HPDE6-E6E7 (cell line): ENCODE results near the gene PLRG1.
A peak's percentile ranks its signal among the peaks of the same experiment; 100 is the strongest.

Experiments
- DNase-seq: peaks from one replicate; pipeline ENCODE4 v3.0.0; 2011; ENCODE audit warnings: missing footprints; ENCODE audit errors: extremely low spot score

The PLRG1 gene

DNA sequence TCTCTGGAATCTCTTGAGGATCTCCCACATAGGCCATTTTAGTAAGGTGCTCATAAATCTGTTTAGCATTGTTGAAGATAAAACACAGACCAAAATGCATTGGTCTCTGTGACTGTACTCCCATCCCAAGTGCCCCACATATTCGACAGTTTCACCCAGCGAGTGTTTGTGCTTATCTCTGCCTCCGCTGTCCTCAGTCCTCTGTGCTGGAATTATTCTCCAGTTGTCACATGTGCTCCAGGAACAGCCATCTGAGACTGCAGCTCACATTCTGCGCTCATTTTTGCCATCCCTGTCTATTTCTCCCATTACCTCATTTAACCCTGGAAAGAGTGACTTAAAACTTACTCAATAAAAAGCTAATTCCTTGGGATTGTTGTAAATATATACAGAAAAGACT lies 31.0 kb downstream of the PLRG1 start:
- no peak for DNase-seq

DNA sequence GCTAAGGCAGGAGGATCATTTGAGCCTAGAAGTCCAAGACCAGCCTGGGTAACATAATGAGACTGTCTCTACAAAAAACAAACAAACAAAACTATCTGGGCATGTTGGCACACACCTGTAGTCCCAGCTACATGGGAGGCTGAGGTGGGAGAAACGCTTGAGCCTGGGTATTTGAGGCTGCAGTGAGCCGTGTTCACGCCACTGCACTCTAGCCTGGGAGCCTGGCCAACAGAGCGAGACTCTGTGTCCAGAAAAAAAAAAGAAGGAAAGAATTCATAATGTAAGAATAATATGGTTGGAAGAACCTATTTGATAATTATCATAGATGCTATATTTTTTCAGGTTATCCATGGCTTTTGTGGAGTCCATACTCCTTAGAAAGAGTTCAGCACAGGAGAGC lies 32.6 kb downstream of the PLRG1 start:
- DNase-seq, result no peak

DNA sequence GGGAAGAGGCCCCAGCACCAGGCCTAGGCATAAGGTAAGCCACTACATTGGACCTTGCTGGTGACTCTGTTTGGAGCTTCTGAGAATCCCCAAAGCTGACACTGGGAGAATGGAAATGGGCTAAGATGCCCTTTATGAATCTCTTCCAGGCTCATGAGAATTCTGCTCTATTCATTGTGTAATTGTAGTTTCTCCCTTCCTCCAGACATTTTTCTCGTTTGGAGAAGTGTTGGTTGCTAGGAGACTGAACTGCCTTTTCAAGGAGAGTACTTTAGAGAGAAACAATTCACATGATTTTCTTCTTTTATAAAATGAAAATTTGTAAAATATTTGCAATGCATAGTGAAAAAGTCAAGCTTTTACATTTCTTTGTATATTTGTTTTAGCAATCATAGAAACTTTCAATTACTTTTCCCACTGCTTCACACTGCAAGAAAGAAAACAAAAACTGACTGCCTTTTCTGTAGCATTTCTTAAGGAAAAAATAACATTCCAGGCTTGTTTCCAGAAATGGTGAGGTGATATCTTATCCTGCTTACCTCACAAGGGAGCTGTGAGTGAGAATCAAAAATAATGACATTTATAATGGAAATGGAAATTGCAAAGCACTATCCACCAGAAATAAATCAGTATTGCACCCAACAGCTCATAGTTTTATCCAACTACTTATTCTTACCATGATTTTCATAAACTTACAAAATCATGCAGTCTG lies 33.7 kb downstream of the PLRG1 start:
- no peak for DNase-seq

DNA sequence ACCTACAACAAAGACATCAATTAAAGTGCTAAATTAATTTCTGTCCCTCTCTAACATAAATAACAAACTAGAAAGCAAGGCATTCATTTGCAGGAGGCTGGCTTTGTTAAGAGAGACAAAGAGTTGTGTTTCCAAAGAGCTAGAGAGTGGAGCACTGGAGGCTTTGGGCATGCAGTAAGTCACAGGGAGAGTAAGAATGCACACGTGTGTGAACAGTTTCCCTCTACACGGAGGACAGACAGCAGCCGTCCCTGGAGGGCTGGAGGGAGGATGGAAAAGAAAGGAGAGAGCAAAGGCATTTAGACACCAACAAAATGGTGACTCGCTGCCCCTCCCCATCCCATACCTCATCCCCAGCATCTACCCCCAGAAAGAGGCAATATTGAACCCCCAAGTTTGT lies 38.2 kb downstream of the PLRG1 start:
- DNase-seq, result no peak

DNA sequence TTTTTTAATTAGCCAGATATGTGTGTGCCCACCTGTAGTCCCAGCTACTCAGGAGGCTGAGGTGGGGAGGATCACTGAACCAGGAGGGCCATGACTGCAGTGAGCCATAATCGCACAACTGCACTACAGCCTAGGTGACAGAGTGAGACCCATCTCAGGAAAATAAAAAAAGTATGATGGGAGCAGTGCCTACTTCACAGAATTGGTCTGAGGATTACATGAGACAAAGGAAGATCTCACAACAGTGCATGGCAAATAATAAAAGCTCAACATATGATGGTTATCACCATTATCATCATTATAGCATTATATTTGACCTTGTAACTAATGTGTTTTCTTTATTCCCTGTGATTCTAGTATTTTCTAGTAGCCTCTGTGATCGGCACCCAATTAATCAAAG lies 38.7 kb downstream of the PLRG1 start:
- DNase-seq, result no peak

DNA sequence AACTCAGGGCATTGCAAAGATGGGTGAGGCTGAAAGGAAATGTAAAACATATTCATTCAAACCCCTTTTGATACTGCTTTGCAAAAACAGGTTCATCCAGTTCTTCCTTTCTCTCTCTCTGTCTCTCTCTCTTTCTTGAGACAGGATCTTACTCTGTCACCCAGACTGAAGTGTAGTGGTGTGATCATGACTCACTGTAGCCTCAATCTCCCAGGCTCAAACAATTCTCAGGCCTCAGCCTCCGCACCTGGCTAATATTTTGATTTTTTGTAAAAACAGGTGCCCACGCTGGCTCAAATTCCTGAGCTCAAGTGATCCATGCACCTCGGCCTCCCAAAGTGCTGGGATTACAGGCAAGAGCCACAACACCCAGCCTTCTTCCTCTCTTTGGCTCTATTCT lies 43.0 kb downstream of the PLRG1 start:
- DNase-seq, result peak; percentile 25

DNA sequence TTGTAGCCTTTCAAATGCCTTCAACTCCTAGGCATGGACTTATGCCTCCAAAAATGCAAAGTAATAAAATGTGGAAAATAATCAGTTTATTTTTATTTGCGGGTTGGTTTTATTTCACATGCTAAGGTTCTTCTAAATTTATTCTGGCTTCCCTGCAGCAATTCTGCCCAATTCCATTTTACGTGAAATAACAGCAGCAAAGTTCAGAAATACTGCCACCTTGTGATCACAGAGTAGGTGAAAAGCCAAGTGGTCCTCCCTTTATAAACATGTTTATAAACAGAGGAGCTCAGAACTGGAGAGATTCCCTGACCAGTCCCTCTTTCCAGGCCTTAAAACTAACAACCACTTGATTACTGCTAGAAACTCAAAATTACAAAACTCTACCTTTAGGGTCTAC lies 43.9 kb downstream of the PLRG1 start:
- no peak for DNase-seq

DNA sequence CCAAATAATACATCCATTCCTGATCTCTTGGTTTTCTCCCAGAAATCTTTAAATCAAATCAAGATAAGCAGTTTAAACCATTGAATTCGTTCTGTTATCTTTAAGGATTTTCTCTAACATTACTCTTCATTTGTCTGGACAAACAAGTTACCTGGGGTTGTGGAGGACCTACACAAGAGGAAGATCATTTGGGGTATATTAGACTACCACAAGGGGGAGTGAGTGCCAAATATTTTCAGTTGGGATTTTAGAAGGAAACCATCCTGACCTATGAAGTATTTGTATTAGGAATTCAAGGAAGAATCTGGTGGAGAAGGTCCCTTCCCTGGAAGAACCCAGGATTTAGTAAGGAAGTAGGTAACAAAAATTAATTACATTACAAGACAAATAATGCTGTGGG lies 46.6 kb downstream of the PLRG1 start:
- peak; percentile 28 for DNase-seq

DNA sequence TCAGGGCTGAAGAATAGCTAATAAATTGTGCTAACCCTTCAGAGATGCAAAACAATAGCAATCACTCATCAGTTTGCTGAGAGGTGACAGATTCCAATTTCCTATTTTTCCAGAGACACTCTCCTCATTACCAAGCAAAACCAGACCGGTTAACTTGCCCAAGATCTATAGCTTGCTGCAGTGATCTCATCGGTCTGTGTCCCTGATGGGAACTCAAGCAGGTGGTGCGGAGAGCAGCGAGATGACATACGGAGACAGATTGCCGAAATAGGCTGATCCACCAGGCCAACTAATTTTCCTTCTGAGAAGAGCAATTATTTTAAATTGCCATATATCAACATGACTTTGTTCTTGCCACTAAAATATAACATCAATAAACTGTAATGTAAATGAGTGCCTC lies 48.1 kb downstream of the PLRG1 start:
- no peak for DNase-seq

DNA sequence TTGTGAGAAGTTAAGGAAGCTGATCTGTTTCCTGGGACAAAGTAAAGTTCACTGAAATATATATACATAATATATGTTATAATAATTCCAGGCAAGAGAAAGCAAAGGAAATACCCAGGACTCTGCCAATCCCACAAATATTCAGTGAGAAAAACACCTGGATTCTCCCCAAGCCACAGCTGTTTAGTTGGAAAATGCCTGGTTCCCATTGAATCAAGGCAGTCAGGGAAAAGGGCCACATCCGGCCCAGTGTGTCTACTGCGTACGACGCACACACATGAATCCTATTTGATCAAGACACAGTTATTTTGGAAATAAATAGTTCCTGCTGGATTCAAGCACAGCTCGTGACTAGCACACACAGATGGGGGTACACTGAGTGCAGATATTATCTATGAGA lies 52.3 kb downstream of the PLRG1 start:
- no peak for DNase-seq

DNA sequence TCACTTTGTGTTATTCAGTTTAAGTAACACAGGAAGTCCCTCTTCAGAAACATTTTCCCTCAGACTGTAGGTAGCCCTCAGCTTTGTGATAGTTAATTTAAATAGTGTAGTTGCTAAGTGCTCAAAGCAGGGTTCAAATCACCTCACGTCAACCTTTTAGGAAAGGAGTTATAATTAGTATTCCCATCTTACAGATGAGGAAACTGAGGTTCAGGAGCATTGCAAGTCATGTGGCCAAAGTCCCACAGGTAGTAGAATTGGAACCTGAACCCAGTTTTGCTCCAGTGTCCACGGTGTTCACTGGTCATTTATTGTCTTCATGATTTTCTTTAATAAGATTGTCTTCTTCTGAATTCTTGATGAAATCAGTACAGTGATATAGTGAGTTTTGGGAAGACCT lies 54.3 kb downstream of the PLRG1 start:
- DNase-seq, result no peak

DNA sequence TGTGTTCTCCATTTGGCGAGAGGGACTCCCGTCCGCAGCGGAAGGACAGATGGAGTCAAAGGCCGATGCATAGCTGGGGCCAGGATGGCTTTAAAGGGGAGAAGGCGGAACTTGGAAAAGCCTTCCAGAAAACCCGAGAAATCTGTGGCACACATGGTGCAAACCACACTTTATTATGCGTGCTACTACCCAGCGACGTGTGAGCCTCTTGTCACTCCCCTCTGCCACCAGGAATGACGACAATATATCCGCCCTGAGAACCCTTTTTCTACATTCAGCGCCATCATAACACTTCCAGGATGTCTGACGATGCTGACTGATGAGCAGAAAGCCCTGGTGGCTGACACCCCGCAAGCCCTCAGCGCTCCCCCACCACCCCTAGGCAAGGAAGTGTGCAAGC lies 57.9 kb downstream of the PLRG1 start:
- no peak for DNase-seq

DNA sequence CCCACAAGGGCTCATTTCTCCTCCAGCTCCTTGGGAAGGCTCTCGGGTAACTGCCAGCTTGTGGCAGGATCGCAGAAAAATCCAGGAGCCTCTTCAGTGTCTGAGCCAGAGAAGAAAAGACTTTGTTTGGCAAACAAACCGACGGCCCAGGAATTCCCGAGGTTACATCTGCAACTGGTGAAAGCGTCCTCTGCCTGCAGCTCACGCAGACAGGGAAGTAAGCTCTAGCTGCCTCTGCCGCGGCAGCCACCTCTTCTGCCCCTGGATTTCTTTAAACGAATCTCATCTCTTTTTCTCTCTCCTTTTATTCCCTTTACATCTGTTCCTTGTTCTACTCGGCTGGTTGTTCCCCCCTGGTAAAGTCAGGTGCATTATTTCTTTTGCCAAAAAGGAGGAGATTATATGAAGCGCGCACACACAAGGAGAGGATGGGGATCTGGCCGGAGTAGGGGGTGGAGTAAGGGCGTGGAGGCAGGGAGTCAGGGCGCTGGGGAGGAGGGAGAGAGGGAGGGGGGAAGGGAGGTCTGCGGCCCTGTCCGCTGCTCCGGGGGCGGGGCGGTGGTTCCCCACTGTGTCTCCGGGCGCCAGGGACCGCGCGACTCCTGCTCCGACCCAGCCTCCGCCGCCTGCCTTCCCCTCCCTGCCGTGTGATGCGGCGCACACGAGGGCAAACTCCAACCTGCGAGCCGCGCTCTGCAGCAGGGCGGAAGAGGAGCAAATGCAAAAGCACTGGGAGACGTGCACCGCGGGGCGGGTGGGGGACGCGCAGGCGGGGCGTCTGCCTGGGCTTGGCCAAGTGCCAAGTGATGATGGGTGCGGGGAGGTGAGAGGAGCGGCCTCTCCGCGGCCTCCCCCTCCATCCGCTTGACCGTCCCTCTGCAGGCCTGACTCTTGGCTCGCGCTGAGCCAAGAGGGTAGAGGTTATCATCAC lies 58.6 kb downstream of the PLRG1 start, which contains the start of gene DCHS2:
Gene DCHS2, minus strand, starts transcription at position 459 of the 931 bp plus-strand sequence. Its CDS starts 444 bp downstream, at position 15.
- DNase-seq, result peak; percentile 23

DNA sequence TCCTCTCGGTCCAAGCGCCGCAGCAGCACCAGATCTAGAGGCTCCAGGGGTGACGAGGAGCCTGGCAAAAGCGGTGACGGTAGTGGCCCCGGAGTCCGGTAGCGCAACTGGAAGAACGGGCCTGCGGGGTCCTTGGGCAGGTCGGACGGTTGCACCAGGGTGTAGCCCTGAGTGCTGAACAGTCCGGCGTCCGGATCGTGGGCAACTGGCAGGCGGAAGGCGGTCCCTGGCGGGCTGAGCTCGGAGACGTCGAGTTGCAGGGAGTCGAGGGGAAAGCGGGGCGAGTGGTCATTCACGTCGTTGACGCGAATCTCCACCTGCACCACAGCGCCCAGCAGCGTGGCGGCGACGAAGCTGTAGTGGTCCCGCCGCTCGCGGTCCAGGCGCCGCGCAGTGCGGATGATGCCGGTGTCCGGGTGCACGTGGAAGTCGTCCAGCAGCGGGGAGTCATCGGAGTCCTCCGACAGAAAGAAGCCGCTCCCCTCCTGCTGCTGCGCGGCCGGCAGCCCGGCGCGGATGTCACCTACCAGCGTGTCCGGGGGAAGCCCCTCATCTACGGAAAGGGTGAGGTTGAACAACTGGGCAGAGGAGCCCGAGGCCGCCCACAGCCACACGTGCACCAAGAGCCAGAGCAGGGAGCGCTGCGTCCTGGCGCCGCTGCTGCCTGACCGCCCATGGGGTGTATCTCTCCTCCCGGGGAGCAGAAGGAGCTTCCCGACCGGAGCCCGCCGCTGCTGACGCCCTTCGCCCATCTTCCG lies 59.4 kb downstream of the PLRG1 start:
- no peak for DNase-seq

DNA sequence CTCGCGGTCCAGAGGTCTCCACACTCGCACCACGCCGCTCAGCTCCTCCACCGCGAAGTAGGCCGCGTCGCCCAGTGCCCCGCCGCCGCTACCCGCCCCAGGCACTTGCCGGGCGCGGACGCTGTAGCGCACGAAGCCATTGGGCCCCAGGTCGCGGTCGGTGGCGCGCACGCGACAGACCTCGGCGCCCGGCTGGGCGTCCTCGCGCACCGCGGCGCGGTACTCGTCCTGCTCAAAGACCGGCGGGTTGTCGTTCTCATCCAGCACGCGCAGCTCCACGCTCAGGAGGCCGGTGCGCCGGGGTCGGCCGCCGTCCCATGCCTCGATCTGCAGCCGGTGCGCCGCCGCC lies 60.0 kb downstream of the PLRG1 start:
- DNase-seq, result no peak

DNA sequence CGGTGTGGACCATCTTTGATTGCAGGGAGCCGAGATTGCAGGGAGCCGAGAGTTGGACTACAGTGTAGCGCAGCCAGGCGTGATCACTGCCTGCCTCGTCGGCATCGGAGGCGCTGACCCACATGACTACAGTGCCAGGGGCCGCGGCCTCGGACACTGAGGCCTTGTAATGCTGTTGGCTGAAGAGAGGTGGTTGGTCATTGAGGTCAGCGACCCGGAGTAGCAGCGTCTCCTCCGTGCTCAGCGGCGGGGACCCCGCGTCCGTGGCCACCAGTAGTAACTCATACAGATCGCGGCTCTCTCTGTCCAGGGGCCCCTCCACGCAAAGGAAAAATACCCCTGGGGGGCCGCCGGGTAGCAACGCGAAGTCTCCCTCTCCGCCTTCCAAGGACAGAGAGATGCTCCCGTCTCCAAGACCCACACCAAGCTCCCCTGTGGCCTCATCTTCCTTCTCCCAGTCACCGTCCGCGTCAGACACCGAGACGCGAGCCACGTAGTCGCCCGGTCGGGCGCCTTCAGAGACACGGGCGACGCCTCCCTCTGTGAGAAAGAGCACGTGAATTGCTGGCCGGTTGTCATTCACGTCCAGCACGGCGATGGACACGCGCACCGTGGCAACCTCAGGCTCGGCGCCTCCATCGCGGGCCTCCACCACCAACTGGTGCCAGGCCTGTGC lies 60.5 kb downstream of the PLRG1 start:
- DNase-seq, result no peak

DNA sequence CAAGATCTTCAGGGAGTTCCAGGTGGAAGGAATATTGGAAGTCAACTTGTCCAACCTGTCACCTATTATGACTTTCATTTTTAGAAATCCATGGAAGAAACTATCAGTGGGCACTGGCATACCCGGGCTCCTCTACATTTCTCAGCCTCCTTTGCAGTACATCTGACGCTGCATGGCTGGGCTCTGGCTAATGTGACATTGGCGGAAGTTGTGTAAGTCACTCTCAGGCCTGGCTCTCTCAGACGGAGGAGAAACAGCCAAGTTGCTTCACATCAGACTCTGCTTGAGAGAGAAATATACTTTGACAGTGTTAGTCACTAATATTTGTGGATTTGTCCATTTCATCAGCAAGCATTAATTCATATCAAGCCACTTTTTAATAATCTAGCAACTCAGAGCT lies 63.1 kb downstream of the PLRG1 start:
- DNase-seq, result no peak

DNA sequence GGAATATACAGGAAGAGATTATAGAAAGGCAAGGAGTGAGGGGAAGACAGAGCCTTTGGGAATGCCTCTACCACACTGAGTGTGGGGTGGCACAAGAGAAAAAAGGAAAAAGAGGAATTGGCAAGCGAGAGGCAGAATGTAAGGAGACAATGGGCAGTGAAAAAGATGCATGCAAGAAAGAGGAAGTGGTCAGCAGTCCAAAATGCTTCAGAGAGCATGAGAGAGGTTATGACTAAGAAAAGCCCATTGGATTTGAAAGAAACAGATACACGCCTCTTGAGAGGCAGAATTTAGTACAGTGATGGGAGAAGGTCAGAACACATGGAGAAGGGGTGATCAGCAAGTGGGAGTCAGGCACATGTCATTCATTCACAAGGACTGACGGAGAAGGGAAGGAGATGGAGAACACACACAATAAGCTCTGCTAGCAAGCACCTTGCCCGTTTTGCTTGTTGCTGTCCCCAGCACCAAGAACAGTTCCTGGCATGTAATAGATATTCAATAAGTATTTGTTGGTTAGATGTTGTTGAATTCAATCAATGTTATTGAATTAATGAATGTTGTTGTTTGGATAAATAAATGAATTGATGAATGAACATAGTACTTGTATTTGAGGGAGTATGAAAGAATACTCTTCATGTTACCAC lies 65.0 kb downstream of the PLRG1 start:
- DNase-seq, result no peak
